BJ (cell line): ENCODE measurements around the gene HLA-DQB1. TPM values are rescaled to one million over a fixed set of nuclear protein-coding genes. Genes with fewer than 3 reads are reported as not detected.

Experiments used
- CTCF ChIA-PET: fragments of 350-600 bp; formaldehyde crosslinking; extraction: SDS; loops from one replicate; lab custom pipeline; 2021; ENCODE audit warnings: antibody characterized with exemption, inconsistent platforms; lab: Yijun Ruan, JAX
- POLR2A ChIA-PET: fragments of 300-600 bp; sonication (Branson Sonifier 250); formaldehyde crosslinking; extraction: SDS; loops from one replicate; lab custom pipeline; 2021; ENCODE audit warnings: antibody characterized with exemption; lab: Charles Lee
- DNase-seq: peaks from one replicate; pipeline ENCODE4 v3.0.0-alpha.2; 2011; ENCODE audit warnings: low read depth
- H3K27me3 ChIP-seq: 2 replicates; pipeline ENCODE4 v1.6.0; 2011; ENCODE audit warnings: low read length; ENCODE audit not compliant: control insufficient read depth, insufficient read depth
- H3K36me3 ChIP-seq: 2 replicates; pipeline ENCODE4 v1.5.1; 2011; ENCODE audit warnings: low read length; ENCODE audit not compliant: control insufficient read depth, insufficient read depth
- H3K4me3 ChIP-seq: 2 replicates; pipeline ENCODE4 v1.5.1; 2011; ENCODE audit warnings: low read depth, mild to moderate bottlenecking, control low read depth, low read length
- polyA plus RNA-seq: library from polyadenylated mRNA; depleted of rRNA; stranded (reverse); fragments of >200 nt; gene quantifications from 2 replicates; pipeline ENCODE4 v1.2.3, GENCODE V29; 2011
- TF ChIP-seq, protein P1 (sequence below): IDR thresholded peaks from 2 replicates; pipeline ENCODE4 v1.5.1; 2011; ENCODE audit warnings: low read depth, mild to moderate bottlenecking, control low read depth, inconsistent platforms, low read length, moderate library complexity; ENCODE audit not compliant: insufficient read depth

Gene HLA-DQB1
- polyA plus RNA-seq, 1 experiment = not detected

DNA sequence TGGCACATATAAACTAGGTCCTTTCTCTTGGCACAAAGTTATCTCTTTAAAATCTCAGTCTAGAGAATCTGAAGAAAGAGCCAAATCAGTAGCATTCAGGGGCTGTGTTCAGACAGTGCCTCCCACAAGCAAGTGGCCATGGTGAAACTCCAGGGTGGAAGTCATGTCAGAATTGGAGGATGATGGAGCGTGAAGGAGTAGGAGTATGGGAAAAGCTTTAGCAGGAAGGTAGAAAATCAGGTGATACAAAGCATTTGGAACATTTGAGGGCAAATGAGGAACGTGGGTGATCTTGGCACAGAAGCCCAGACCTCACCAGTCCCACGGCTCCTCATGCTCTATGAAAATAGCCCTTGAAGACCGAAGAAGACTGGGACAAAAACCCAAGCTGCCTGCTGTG, 2.8 kb upstream of the HLA-DQB1 start:
- DNase-seq = no peak
- Histone ChIP-seq H3K27me3 (no peaks in the 10 kb centered on the region), H3K4me3 (no peak overlapping the region), H3K36me3 (no peaks in the 10 kb centered on the region)
- POLR2A ChIA-PET = no interaction called here
- TF ChIP-seq, protein P1, sequence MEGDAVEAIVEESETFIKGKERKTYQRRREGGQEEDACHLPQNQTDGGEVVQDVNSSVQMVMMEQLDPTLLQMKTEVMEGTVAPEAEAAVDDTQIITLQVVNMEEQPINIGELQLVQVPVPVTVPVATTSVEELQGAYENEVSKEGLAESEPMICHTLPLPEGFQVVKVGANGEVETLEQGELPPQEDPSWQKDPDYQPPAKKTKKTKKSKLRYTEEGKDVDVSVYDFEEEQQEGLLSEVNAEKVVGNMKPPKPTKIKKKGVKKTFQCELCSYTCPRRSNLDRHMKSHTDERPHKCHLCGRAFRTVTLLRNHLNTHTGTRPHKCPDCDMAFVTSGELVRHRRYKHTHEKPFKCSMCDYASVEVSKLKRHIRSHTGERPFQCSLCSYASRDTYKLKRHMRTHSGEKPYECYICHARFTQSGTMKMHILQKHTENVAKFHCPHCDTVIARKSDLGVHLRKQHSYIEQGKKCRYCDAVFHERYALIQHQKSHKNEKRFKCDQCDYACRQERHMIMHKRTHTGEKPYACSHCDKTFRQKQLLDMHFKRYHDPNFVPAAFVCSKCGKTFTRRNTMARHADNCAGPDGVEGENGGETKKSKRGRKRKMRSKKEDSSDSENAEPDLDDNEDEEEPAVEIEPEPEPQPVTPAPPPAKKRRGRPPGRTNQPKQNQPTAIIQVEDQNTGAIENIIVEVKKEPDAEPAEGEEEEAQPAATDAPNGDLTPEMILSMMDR = no peak
- CTCF ChIA-PET = interaction anchor here (0.9 kb wide), 1 partner anchor 267 kb away, joined by 3 read pairs; no protein-coding TSS in a partner anchor

DNA sequence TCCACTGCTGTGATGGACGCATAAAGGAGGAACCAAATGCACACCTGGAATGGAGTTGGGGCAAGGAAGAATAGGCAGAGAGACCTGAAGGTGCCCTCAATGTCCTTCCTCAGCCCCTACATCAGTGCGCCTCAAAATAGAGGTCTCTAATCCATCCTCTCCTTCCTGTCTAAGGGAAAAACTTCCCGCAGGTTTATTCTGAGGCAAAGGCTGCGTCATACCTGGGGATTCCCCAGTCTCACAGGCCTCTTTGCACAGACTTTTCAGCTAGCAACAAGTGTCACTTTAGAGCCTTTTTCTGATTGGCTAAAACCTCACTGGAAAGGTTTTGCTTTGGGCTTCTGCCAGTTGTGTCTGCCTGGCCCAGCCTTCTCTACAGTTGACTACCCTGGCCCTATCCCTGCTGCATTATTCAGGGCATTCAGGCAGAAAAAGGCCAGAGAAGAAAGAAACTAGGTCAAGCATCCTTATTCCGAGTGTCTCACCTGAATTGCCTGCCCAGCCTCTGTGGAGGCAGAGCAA, 1.8 kb upstream of the HLA-DQB1 start:
- ChIA-PET CTCF (no interaction called here), POLR2A (no interaction called here)

DNA sequence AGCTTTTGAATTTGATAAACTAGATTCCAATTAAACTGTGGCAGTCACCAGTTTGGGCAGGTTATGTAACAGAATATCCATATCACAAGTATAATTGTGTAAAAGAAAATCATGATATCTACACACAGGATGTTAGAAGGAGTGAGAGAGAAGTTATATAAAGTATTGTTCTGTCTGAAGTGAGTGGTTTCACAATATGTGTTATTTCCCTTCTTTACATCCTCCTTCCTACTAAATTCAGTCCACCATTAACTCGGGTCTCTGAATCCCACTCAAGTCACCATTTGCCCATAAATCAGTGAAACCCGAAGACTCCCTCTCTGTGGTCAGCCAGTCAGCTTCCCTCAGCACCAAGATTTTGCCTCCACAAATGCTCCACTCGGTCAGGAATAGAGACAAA, 796 bp downstream of the HLA-DQB1 start:
- Histone ChIP-seq H3K27me3 (no peaks in the 10 kb centered on the region), H3K4me3 (no peak overlapping the region), H3K36me3 (no peaks in the 10 kb centered on the region)
- ChIA-PET POLR2A (no interaction called here), CTCF (no interaction called here)
- no peak for DNase-seq
- TF ChIP-seq, protein P1 = no peak

More for the DNA sequence above, 1.8 kb upstream of the HLA-DQB1 start:
- no peak for DNase-seq
- TF ChIP-seq, protein P1 = no peak
- Histone ChIP-seq H3K4me3 (no peak overlapping the region), H3K36me3 (no peaks in the 10 kb centered on the region), H3K27me3 (no peaks in the 10 kb centered on the region)

DNA sequence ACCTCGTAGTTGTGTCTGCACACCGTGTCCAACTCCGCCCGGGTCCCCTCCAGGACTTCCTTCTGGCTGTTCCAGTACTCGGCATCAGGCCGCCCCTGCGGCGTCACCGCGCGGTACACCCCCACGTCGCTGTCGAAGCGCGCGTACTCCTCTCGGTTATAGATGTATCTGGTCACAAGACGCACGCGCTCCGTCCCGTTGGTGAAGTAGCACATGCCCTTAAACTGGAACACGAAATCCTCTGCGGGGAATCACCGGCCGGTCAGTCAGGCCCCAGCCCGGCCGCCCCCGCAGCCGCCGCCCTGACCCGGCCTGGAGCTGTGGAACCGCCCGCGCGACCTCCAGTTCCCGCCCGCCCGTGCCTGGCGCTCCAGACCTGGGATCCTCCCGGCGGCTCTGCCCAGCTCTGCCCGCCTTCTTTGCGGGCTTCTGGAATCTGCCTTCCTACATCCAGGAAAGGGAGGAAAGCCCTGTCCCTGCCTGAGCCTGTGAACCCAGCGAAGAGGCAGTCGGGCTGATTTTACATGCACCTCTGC, 1.6 kb downstream of the HLA-DQB1 start:
- no peak for DNase-seq
- Histone ChIP-seq H3K4me3 (no peak overlapping the region), H3K27me3 (no peaks in the 10 kb centered on the region), H3K36me3 (no peaks in the 10 kb centered on the region)
- POLR2A ChIA-PET = no interaction called here
- CTCF ChIA-PET = no interaction called here
- TF ChIP-seq, protein P1 = no peak

DNA sequence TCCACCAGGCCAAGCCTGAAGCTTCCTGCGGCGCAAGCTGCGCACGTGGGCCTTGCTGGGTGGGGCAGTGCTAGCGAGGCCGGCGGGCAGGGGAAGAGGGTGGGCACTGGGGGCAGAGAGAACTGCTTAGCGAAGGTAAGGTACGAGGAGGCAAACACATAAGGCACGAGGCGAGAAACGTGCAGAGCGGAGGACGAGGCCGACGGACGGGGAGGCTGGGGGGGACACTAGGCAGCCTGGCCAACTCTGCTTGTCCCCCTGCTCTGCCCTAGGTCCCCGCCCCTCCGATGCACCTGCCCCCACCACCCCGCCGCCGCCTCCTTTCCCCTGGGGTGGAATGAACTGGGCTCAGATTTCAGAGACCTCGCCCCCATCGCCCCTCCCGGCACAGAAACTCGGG, 2.1 kb downstream of the HLA-DQB1 start:
- CTCF ChIA-PET = no interaction called here
- no peak for DNase-seq
- Histone ChIP-seq H3K4me3 (no peak overlapping the region), H3K36me3 (no peaks in the 10 kb centered on the region), H3K27me3 (no peaks in the 10 kb centered on the region)
- TF ChIP-seq, protein P1 = no peak
- POLR2A ChIA-PET = no interaction called here
